Kidney epithelial cell (primary cell): ENCODE data around the gene NPM1. TPM values are rescaled to one million over a fixed set of nuclear protein-coding genes. Genes with fewer than 3 reads are reported as not detected.

ENCODE experiments used
- DNase-seq: peaks from one replicate; pipeline ENCODE4 v3.0.0-alpha.2; 2010; ENCODE audit warnings: low read depth
- H3K27me3 ChIP-seq: 2 replicates; pipeline ENCODE4 v1.6.0; 2011; ENCODE audit warnings: low read length; ENCODE audit not compliant: control insufficient read depth, insufficient read depth
- H3K36me3 ChIP-seq: 2 replicates; pipeline ENCODE4 v1.5.1; 2011; ENCODE audit warnings: low read length; ENCODE audit not compliant: control insufficient read depth, insufficient read depth
- H3K4me3 ChIP-seq: 2 replicates; pipeline ENCODE4 v1.5.1; 2011; ENCODE audit warnings: low read depth, mild to moderate bottlenecking, control low read depth, low read length
- total RNA-seq: library from RNA; depleted of rRNA; stranded (reverse); fragments of >200 nt; gene quantifications from 2 replicates; pipeline ENCODE4 v1.2.3, GENCODE V29; 2015
- TF ChIP-seq, protein P1 (sequence below): IDR thresholded peaks from 2 replicates; pipeline ENCODE4 v1.5.1; 2011; ENCODE audit warnings: mild to moderate bottlenecking, moderate library complexity, low read length, control low read depth, inconsistent platforms; ENCODE audit not compliant: insufficient read depth, poor library complexity, severe bottlenecking

The NPM1 gene
- total RNA-seq, 1 donor from 2014 or later = 1,455 TPM

DNA sequence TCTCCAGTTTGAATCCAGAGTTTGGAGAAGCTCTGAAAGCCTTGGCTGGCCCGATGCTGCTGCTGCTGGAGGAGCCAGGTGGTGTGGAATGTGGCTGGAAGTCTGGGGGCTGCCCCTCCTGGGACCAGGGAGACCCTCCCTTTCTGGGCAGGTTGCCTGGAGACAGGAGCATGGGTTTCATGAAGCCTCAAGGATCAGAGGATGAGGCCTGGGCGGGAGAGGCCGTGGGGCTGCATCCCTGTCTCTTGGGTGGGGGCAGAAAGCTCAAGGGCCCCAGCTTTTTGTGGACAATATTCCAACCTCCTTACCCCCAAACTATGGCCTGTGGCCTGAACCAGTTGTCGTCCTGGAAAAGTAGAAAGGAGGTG is 41.9 kb downstream of the NPM1 start:
- DNase-seq = no peak
- no peaks in the 10 kb centered on the region for H3K27me3 ChIP-seq
- TF ChIP-seq, protein P1, sequence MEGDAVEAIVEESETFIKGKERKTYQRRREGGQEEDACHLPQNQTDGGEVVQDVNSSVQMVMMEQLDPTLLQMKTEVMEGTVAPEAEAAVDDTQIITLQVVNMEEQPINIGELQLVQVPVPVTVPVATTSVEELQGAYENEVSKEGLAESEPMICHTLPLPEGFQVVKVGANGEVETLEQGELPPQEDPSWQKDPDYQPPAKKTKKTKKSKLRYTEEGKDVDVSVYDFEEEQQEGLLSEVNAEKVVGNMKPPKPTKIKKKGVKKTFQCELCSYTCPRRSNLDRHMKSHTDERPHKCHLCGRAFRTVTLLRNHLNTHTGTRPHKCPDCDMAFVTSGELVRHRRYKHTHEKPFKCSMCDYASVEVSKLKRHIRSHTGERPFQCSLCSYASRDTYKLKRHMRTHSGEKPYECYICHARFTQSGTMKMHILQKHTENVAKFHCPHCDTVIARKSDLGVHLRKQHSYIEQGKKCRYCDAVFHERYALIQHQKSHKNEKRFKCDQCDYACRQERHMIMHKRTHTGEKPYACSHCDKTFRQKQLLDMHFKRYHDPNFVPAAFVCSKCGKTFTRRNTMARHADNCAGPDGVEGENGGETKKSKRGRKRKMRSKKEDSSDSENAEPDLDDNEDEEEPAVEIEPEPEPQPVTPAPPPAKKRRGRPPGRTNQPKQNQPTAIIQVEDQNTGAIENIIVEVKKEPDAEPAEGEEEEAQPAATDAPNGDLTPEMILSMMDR = no peak
- H3K4me3 ChIP-seq = no peak overlapping the region
- H3K36me3 ChIP-seq = no peaks in the 10 kb centered on the region

DNA sequence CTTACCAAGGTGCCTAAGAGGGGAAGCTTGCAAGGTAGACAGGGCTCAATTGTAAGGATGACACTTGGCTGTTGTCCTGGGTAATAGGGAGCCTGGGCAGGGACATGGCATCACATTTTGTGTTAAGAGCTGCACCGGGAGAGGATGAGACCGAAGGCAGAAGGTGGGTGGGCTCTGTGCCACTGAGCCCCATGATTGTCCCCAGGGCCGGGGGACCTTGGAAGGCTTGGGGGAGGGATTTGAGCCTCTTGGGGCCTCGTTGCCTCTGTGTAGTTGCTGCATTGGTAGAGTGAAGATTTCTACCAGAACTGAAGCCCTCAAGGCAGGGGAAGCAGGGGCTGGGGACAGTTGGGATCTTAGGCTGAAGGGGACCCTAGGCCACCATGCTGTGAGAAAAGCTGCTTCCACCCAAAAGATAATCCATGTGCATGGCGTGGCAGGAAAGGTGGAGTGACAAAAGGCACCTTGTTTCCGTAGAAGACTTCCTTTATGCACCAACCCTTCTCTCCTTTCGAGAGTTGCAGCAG is 43.7 kb downstream of the NPM1 start:
- Histone ChIP-seq H3K27me3 (no peaks in the 10 kb centered on the region), H3K4me3 (no peak overlapping the region), H3K36me3 (no peaks in the 10 kb centered on the region)
- DNase-seq = no peak
- TF ChIP-seq, protein P1 = no peak

DNA sequence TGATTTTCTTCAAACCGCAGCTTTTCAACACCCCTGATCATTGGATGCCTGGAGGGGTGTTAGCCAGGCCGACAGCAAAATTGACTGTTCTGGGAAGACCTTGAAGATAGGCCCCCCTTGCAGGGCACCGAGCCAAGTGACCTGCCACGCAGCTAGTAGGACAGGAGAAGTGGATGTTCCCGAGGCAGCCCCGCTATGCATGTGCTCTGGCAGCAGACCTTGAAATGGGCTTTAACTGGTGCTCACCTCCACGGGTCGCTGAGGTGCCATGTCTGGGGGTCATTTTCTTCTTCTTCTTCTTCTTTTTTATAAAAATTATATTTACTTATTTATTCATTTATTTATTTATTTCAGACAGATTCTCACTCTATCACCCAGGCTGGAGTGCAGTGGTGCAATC is 44.4 kb downstream of the NPM1 start:
- no peaks in the 10 kb centered on the region for H3K27me3 ChIP-seq
- no peak for DNase-seq

DNA sequence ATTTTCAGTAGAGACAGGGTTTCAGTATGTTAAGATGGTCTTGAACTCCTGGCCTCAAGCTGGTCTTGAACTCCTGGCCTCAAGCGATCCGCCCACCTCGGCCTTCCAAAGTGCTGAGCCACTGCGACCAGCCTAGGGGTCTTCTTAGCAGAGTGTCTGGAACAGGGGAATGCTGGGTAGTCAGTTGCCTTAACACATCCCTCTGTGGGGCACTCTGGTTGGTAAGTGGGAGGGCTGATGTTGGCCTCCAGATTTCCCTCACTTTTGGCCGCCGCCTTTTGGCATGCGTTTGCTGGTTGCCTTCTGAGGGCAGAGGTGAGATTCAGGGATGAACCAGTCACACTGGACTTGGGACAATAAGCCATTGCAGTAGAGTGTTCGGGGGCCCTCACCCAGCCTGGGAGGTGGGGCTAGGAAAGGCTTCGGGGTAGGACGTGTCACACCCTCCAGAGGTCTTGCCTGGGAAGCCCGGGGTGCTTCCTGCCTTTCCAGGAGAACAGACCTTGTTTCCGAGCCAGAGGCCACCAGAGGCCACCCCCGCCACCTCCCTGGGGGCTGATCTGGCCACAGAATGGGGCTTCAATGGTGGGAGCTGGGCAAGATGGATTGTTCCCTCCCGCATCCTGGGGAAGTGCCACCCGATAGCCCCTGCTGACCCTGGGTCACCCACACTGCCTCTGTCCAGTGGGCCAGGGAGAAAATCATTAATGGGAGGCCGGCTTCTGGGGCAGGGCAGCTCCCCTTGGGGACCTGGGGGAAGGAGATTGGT is 45.1 kb downstream of the NPM1 start:
- no peak for DNase-seq
- Histone ChIP-seq H3K4me3 (no peak overlapping the region), H3K36me3 (no peaks in the 10 kb centered on the region), H3K27me3 (no peaks in the 10 kb centered on the region)
- TF ChIP-seq, protein P1 = no peak

More for the DNA sequence above, 44.4 kb downstream of the NPM1 start:
- H3K4me3 ChIP-seq = no peak overlapping the region
- TF ChIP-seq, protein P1 = no peak
- H3K36me3 ChIP-seq = no peaks in the 10 kb centered on the region

DNA sequence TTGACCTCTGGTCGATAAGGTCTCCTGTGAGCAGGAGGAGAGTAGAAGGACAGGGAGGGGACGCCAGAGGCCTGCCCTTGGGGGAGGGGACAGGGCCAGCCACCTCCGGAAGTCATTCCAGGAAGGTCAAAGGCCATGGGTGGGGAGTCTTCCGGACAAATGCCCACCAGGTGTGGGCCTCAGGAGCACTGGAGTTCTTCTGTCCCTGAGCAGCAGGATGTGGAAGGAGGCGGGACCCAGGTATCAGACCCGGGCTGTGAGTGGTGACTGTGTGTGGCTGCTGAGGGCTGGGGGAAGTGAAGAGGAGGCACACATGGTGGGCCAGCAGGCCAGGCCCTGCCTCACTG is 45.7 kb downstream of the NPM1 start:
- Histone ChIP-seq H3K36me3 (no peaks in the 10 kb centered on the region), H3K27me3 (no peaks in the 10 kb centered on the region), H3K4me3 (no peak overlapping the region)
- DNase-seq = no peak
- TF ChIP-seq, protein P1 = no peak
